GM23338 (cell line): ENCODE measurements around the gene ARMC8. TPM values are rescaled to one million over a fixed set of nuclear protein-coding genes. Genes with fewer than 3 reads are reported as not detected.

Source experiments
- ATAC-seq: fragments of 200-7000 bp; cut with Tn5 transposase; 3 replicates; pipeline ENCODE4 v1.9.1; 2020
- DNase-seq: peaks from one replicate; pipeline ENCODE4 v3.0.0-alpha.2; 2015; ENCODE audit warnings: low spot score
- H2AFZ ChIP-seq: fragments of 200-600 bp; sonication (generic); 2 replicates; pipeline ENCODE4 v1.8.0; 2016; ENCODE audit warnings: antibody characterized with exemption, mild to moderate bottlenecking, moderate library complexity
- H3F3A ChIP-seq: fragments of 200-600 bp; sonication (generic); replicated peaks from 2 replicates; pipeline ENCODE4 v1.8.0; 2017; ENCODE audit warnings: antibody characterized with exemption, mixed run types, low read depth
- H3K27ac ChIP-seq: fragments of 200-600 bp; sonication (generic); 2 replicates; pipeline ENCODE4 v1.6.1; 2016; ENCODE audit warnings: low read depth
- H3K27me3 ChIP-seq: fragments of 200-600 bp; sonication (generic); 2 replicates; pipeline ENCODE4 v1.8.0; 2016; ENCODE audit warnings: mild to moderate bottlenecking, mixed run types, moderate library complexity; ENCODE audit not compliant: insufficient read depth
- H3K36me3 ChIP-seq: fragments of 200-600 bp; sonication (generic); 2 replicates; pipeline ENCODE4 v1.8.0; 2016; ENCODE audit warnings: mild to moderate bottlenecking; ENCODE audit not compliant: insufficient read depth
- H3K4me1 ChIP-seq: fragments of 200-600 bp; sonication (generic); 2 replicates; pipeline ENCODE4 v1.8.0; 2016; ENCODE audit warnings: mild to moderate bottlenecking, moderate library complexity; ENCODE audit not compliant: insufficient read depth
- H3K4me2 ChIP-seq: fragments of 200-600 bp; sonication (generic); 2 replicates; pipeline ENCODE4 v1.7.1; 2017; ENCODE audit warnings: mixed run types
- H3K4me3 ChIP-seq: fragments of 200-600 bp; sonication (generic); 2 replicates; pipeline ENCODE4 v1.6.1; 2016; ENCODE audit warnings: mixed run types
- H3K79me2 ChIP-seq: fragments of 200-600 bp; sonication (generic); replicated peaks from 2 replicates; pipeline ENCODE4 v1.8.0; 2017; ENCODE audit warnings: mild to moderate bottlenecking; ENCODE audit not compliant: insufficient read depth
- H3K9me2 ChIP-seq: fragments of 200-600 bp; sonication (generic); 2 replicates; pipeline ENCODE4 v1.8.0; 2017; ENCODE audit not compliant: insufficient read depth
- H4K20me1 ChIP-seq: fragments of 200-600 bp; sonication (generic); replicated peaks from 2 replicates; pipeline ENCODE4 v1.8.0; 2017; ENCODE audit warnings: mild to moderate bottlenecking; ENCODE audit not compliant: insufficient read depth
- H3K27ac Mint-ChIP-seq: 2 replicates; pipeline ENCODE4 v1.8.0; 2020; ENCODE audit warnings: inconsistent platforms, mild to moderate bottlenecking, moderate library complexity, mixed read lengths
- H3K27me3 Mint-ChIP-seq: 3 replicates; pipeline ENCODE4 v1.8.0; 2022; ENCODE audit warnings: low read depth, mild to moderate bottlenecking, moderate library complexity, mixed read lengths, inconsistent platforms; ENCODE audit not compliant: insufficient read depth, poor library complexity
- H3K36me3 Mint-ChIP-seq: 3 replicates; pipeline ENCODE4 v1.8.0; 2021; ENCODE audit warnings: low read depth, mild to moderate bottlenecking, inconsistent platforms, moderate library complexity, mixed read lengths
- H3K4me1 Mint-ChIP-seq: 3 replicates; pipeline ENCODE4 v1.8.0; 2020; ENCODE audit warnings: mild to moderate bottlenecking, inconsistent platforms, mixed read lengths
- H3K4me3 Mint-ChIP-seq: 3 replicates; pipeline ENCODE4 v1.8.0; 2021; ENCODE audit warnings: moderate library complexity, mild to moderate bottlenecking, inconsistent platforms, mixed read lengths
- H3K9me3 Mint-ChIP-seq: 3 replicates; pipeline ENCODE4 v1.8.0; 2020; ENCODE audit warnings: moderate library complexity, mild to moderate bottlenecking, inconsistent platforms, mixed read lengths
- CREB1 ChIP-seq: fragments of 250-450 bp; sonication (Bioruptor Pico); IDR thresholded peaks from 2 replicates; pipeline ENCODE4 v1.5.0; 2020; ENCODE audit warnings: low read depth, mild to moderate bottlenecking, moderate library complexity
- NANOG ChIP-seq: IDR thresholded peaks from 2 replicates; pipeline ENCODE4 v1.6.1; 2016; ENCODE audit warnings: antibody characterized with exemption, borderline replicate concordance
- POLR2AphosphoS5 ChIP-seq: IDR thresholded peaks from 2 replicates; pipeline ENCODE4 v1.6.1; 2016; ENCODE audit warnings: antibody characterized with exemption, low read depth
- STAT1 ChIP-seq: IDR thresholded peaks from one replicate; pipeline ENCODE4 v1.6.1; 2016; ENCODE audit warnings: antibody characterized with exemption; ENCODE audit not compliant: unreplicated experiment
- ZNF114 ChIP-seq: fragments of 250-450 bp; sonication (Bioruptor Pico); IDR thresholded peaks from 2 replicates; pipeline ENCODE4 v1.5.0; 2020; ENCODE audit warnings: mild to moderate bottlenecking, moderate library complexity
- ZNF331 ChIP-seq: fragments of 250-450 bp; sonication (Bioruptor Pico); IDR thresholded peaks from 2 replicates; pipeline ENCODE4 v1.5.0; 2020; ENCODE audit warnings: low read depth, mild to moderate bottlenecking, moderate library complexity
- polyA plus RNA-seq: library from polyadenylated mRNA; unstranded; fragments of >200 nt; fragmentation: Nextera tagmentation; extraction: Ambion mirVana; gene quantifications from 2 replicates; pipeline ENCODE4 v1.2.1, GENCODE V29; 2016
- total RNA-seq: library from RNA; depleted of rRNA; stranded (reverse); fragments of >200 nt; shearing (Covaris generic); gene quantifications from 2 replicates; pipeline ENCODE4 v1.2.3, GENCODE V29; 2014
- TF ChIP-seq, protein P1 (sequence below), 2 experiments: fragments of 200-600 bp in 1 of 2; sonication (generic) in 1 of 2; conservative IDR thresholded peaks; 2 replicates each; pipeline versions ENCODE4 v1.5.1 to v1.6.1; 2016 to 2017; ENCODE audit warnings: antibody characterized with exemption in 2 of 2, low read depth in 2 of 2, mild to moderate bottlenecking in 2 of 2, moderate library complexity in 1 of 2
- TF ChIP-seq, protein P2 (sequence below): IDR thresholded peaks from one replicate; pipeline ENCODE4 v1.6.1; 2018; ENCODE audit warnings: antibody characterized with exemption; ENCODE audit not compliant: unreplicated experiment
- TF ChIP-seq, protein P3 (sequence below): IDR thresholded peaks from 2 replicates; pipeline ENCODE4 v1.6.1; 2016; ENCODE audit warnings: antibody characterized with exemption

The ARMC8 gene
- total and polyA plus RNA-seq, 2 experiments from 2014 or later: 36.8 to 61.4 TPM

DNA sequence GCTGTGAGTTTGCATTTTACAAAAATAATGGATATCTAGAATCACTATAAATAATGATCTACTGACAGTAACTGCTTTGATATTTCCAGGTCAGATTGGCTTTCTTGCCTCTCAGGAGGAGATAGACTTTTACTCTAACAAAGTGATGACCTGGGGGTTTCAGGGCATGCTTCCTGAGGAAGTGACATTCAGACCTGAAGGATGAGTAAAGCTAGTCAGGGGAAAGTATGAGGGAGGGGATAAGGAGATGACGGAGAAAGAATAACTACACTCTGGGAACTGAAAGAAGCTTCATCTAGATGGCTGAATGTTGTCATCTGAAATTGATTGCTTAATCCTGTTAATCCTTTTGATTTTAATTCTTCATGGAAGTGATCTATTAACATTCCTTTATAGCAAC, 32.2 kb downstream of the ARMC8 start:
- Histone ChIP-seq H3F3A (no peaks in the 10 kb centered on the region), H3K27me3 (no peaks in the 10 kb centered on the region), H3K9me2 (no peaks in the 10 kb centered on the region), H3K79me2 (peaks cover 71% of the 10 kb centered on the region), H3K36me3 (peaks cover 8% of the 10 kb centered on the region; the same call in 1 of the 2 replicates), H3K4me1 (peaks cover 8% of the 10 kb centered on the region; the same call in 1 of the 2 replicates), H3K4me3 (no peak overlapping the region), H2AFZ (no peak overlapping the region), H3K4me2 (no peak overlapping the region), H3K27ac (no peak overlapping the region), H4K20me1 (peaks cover 16% of the 10 kb centered on the region)
- Mint-ChIP-seq H3K9me3 (no peaks in the 10 kb centered on the region), H3K27me3 (no peaks in the 10 kb centered on the region), H3K4me1 (peaks cover 8% of the 10 kb centered on the region; the same call in 2 of the 3 replicates), H3K36me3 (peaks cover 17% of the 10 kb centered on the region), H3K27ac (peak overlapping the region; percentile 24; the same call in 1 of the 2 replicates), H3K4me3 (no peak overlapping the region)
- peak; percentile 29; the same call in 2 of the 3 replicates for ATAC-seq
- DNase-seq: no peak
- no peak for TF ChIP-seq CREB1
- no peak for TF ChIP-seq STAT1
- no peak for TF ChIP-seq POLR2AphosphoS5
- TF ChIP-seq, protein P1, sequence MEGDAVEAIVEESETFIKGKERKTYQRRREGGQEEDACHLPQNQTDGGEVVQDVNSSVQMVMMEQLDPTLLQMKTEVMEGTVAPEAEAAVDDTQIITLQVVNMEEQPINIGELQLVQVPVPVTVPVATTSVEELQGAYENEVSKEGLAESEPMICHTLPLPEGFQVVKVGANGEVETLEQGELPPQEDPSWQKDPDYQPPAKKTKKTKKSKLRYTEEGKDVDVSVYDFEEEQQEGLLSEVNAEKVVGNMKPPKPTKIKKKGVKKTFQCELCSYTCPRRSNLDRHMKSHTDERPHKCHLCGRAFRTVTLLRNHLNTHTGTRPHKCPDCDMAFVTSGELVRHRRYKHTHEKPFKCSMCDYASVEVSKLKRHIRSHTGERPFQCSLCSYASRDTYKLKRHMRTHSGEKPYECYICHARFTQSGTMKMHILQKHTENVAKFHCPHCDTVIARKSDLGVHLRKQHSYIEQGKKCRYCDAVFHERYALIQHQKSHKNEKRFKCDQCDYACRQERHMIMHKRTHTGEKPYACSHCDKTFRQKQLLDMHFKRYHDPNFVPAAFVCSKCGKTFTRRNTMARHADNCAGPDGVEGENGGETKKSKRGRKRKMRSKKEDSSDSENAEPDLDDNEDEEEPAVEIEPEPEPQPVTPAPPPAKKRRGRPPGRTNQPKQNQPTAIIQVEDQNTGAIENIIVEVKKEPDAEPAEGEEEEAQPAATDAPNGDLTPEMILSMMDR (conservative IDR thresholded peaks at IDR 0.05; ENCODE audit: low read depth in 2 of 2): no peak
- no peak for TF ChIP-seq ZNF331 (CRISPR knock-in tag)

DNA sequence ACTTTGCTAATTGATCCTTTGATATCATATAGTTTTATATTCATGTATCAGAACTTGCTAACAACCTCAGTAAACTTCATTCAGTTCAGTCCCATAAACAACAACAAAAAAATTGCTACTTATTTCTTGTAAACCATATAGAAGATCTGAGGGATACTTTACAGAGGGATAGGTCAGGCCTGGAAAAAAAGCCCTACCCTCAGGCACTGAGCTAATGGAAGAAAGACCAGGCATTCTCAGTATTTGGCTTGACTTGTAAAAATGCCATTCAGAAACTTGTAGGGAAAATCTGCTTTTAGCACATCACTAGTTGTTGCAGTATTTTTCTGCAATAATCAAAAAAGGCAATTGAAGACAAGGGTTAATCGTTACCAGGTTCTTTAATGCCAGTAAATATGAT, 33.1 kb downstream of the ARMC8 start:
- Histone ChIP-seq H2AFZ (no peak overlapping the region), H3K27ac (no peak overlapping the region), H4K20me1 (peaks cover 20% of the 10 kb centered on the region), H3K4me3 (no peak overlapping the region), H3F3A (no peaks in the 10 kb centered on the region), H3K27me3 (no peaks in the 10 kb centered on the region), H3K9me2 (no peaks in the 10 kb centered on the region), H3K4me2 (no peak overlapping the region), H3K36me3 (peaks cover 17% of the 10 kb centered on the region; the same call in 1 of the 2 replicates), H3K4me1 (peaks cover 8% of the 10 kb centered on the region; the same call in 1 of the 2 replicates), H3K79me2 (peaks cover 62% of the 10 kb centered on the region)
- H3K27ac Mint-ChIP-seq: no peak overlapping the region
- no peaks in the 10 kb centered on the region for H3K27me3 Mint-ChIP-seq
- H3K4me3 Mint-ChIP-seq: no peak overlapping the region
- DNase-seq: no peak
- H3K4me1 Mint-ChIP-seq: peaks cover 8% of the 10 kb centered on the region; the same call in 2 of the 3 replicates
- peaks cover 27% of the 10 kb centered on the region for H3K36me3 Mint-ChIP-seq
- H3K9me3 Mint-ChIP-seq: no peaks in the 10 kb centered on the region
- ATAC-seq: no peak
- TF ChIP-seq ZNF331 (CRISPR knock-in tag) (no peak), ZNF114 (CRISPR knock-in tag) (no peak), STAT1 (no peak), NANOG (no peak)
- TF ChIP-seq, protein P2, sequence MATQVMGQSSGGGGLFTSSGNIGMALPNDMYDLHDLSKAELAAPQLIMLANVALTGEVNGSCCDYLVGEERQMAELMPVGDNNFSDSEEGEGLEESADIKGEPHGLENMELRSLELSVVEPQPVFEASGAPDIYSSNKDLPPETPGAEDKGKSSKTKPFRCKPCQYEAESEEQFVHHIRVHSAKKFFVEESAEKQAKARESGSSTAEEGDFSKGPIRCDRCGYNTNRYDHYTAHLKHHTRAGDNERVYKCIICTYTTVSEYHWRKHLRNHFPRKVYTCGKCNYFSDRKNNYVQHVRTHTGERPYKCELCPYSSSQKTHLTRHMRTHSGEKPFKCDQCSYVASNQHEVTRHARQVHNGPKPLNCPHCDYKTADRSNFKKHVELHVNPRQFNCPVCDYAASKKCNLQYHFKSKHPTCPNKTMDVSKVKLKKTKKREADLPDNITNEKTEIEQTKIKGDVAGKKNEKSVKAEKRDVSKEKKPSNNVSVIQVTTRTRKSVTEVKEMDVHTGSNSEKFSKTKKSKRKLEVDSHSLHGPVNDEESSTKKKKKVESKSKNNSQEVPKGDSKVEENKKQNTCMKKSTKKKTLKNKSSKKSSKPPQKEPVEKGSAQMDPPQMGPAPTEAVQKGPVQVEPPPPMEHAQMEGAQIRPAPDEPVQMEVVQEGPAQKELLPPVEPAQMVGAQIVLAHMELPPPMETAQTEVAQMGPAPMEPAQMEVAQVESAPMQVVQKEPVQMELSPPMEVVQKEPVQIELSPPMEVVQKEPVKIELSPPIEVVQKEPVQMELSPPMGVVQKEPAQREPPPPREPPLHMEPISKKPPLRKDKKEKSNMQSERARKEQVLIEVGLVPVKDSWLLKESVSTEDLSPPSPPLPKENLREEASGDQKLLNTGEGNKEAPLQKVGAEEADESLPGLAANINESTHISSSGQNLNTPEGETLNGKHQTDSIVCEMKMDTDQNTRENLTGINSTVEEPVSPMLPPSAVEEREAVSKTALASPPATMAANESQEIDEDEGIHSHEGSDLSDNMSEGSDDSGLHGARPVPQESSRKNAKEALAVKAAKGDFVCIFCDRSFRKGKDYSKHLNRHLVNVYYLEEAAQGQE: no peak
- TF ChIP-seq, protein P3, sequence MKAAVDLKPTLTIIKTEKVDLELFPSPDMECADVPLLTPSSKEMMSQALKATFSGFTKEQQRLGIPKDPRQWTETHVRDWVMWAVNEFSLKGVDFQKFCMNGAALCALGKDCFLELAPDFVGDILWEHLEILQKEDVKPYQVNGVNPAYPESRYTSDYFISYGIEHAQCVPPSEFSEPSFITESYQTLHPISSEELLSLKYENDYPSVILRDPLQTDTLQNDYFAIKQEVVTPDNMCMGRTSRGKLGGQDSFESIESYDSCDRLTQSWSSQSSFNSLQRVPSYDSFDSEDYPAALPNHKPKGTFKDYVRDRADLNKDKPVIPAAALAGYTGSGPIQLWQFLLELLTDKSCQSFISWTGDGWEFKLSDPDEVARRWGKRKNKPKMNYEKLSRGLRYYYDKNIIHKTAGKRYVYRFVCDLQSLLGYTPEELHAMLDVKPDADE: no peak
